Cardiac fibroblast (primary cell): ENCODE data around the gene CCDC187.

ENCODE experiments used
- DNase-seq, 2 donors: peaks; one replicate each; pipeline versions ENCODE4 v3.0.0 to v3.0.0-alpha.2; 2010; ENCODE audit warnings: low read depth in 2 of 2
- H3K4me3 ChIP-seq, 2 donors: replicated peaks in 1 of 2; 1 replicate in 1 of 2; 2 replicates in 1 of 2; pipeline ENCODE4 v1.5.1; 2011; ENCODE audit warnings: low read depth in 2 of 2, low read length in 2 of 2, mild to moderate bottlenecking in 2 of 2, moderate library complexity in 1 of 2
- TF ChIP-seq, protein P1 (sequence below): IDR thresholded peaks from one replicate; pipeline ENCODE4 v1.5.1; 2011; ENCODE audit warnings: low read depth, mild to moderate bottlenecking, low read length, inconsistent platforms

Gene CCDC187

DNA sequence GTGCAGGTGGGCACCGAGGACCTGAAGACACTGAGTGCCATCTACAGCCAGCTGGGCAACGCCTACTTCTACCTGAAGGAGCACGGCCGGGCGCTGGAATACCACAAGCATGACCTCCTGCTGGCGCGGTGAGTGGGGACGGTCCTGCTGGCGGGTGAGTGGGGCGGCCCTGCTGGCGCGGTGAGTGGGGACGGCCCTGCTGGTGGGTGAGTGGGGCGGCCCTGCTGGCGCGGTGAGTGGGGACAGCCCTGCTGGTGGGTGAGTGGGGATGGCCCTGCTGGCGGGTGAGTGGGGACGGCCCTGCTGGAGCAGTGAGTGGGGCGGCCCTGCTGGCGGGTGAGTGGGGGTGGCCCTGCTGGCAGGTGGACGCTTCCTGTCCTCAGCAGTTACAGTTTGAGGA, 30.6 kb upstream of the CCDC187 start:
- no peak overlapping the region for H3K4me3 ChIP-seq
- TF ChIP-seq, protein P1, sequence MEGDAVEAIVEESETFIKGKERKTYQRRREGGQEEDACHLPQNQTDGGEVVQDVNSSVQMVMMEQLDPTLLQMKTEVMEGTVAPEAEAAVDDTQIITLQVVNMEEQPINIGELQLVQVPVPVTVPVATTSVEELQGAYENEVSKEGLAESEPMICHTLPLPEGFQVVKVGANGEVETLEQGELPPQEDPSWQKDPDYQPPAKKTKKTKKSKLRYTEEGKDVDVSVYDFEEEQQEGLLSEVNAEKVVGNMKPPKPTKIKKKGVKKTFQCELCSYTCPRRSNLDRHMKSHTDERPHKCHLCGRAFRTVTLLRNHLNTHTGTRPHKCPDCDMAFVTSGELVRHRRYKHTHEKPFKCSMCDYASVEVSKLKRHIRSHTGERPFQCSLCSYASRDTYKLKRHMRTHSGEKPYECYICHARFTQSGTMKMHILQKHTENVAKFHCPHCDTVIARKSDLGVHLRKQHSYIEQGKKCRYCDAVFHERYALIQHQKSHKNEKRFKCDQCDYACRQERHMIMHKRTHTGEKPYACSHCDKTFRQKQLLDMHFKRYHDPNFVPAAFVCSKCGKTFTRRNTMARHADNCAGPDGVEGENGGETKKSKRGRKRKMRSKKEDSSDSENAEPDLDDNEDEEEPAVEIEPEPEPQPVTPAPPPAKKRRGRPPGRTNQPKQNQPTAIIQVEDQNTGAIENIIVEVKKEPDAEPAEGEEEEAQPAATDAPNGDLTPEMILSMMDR: no peak

DNA sequence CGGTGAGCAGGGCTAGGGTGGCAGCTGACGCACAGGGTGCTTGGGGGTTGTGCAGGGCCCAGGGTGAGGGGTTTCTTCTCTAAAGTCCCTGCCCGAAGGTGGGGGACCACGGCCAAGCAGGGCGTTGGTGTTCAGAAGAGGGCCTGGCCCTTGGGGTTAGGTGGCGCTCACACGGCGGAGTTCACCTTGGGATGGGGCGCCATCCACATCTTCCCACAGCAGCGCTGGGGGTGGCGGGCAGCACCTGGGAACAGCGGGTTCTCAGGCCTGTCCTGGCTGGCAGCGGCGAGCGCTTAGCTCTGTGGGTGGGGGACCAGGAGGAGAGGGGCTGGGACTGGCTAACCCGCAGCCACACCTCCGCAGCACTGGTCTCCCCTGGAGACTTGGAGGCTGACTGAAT, 29.6 kb upstream of the CCDC187 start:
- DNase-seq: no peak
- TF ChIP-seq, protein P1: no peak
- no peak overlapping the region for H3K4me3 ChIP-seq

More for the DNA sequence above, 30.6 kb upstream of the CCDC187 start:
- DNase-seq: no peak

DNA sequence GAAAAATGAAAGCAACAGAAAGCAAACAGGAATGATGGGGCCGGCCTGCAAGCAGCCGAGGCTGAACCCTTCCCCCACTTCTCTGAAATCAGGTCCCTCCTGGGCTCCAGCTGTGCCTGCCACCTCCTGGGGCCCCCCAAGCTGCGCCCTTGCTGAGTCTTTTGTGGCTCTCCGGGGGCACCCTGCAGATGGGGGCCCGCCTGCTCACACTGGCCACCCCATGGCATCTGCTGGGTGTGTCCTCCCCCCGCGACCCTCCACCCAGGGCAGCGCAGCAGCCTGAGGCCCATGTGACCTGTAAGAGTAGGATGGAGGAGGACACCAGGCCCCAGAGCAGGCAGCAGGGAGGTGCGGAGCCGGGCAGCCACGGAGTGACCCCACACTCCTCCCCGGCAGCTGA, 29.2 kb upstream of the CCDC187 start:
- TF ChIP-seq, protein P1: no peak
- no peak for DNase-seq
- no peak overlapping the region for H3K4me3 ChIP-seq

DNA sequence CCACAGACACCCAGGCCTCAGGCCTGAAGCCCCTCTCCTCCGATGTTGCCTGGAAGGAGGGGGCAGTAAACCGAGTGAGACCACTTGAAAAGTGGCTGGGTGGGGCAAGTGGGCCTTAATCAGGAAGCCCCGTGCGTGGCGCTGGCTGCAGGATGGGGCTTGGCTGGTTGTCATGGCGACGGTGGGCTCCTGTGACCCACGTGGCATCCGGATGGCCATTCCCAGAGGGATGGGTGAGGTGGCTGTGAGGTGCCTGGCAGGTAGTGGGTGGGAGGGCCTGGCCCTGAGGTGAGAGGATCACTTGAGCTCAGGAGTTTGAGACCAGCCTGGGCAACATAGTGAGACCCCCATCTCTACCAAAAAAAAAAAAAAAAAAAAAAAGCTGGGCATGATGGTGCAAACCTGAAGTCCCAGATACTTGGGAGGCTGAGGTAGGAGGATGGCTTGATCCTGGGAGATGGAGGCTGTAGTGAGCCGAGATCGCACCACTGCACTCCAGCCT, 28.6 kb upstream of the CCDC187 start:
- TF ChIP-seq, protein P1: no peak
- no peak for DNase-seq

DNA sequence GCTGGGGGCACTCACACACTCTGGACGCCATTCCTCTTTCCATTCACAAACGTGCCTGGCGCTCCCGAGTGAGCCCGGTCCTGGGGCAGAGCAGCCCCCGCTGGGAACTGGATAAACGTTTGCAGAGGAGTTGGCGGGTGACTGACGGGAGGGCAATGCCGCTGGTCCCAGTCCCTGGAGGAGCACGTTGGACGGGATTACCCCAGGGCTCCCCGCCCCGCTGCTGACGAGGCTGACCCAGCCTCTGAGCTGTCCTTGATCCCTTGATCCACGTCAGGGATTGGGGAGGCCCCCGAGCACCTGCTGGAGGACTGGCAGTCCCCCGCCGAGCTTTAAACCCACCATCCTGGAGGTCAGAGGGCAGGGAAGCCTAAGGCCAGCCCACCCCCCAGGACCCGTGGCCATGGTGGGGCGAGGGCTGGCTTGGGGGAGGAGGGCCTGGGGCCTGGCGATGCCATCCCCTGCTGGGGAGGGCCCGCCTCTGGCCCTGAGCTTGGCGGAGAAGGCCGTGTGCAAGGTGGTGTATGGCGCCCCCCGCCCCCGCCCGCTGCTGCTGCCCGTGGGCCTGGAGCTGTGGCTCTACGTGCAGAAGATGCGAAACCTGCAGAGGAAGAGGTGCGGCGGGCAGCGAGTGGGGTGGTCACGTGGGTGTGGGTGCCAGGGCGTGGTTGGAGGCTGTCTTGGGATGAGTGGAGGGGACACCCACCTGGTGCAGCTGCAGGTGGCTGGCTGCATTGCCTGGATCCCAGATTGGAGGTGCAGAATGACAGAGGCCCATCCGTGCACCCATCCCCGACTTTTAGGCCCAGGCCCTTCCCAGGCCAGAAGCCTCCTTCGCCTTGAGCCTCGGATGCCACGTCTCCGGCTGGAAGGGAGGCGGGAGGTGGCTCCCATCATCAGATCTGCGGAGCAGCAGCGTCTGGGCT, 27.9 kb upstream of the CCDC187 start:
- TF ChIP-seq, protein P1: no peak

More for the DNA sequence above, 28.6 kb upstream of the CCDC187 start:
- H3K4me3 ChIP-seq: no peak overlapping the region

DNA sequence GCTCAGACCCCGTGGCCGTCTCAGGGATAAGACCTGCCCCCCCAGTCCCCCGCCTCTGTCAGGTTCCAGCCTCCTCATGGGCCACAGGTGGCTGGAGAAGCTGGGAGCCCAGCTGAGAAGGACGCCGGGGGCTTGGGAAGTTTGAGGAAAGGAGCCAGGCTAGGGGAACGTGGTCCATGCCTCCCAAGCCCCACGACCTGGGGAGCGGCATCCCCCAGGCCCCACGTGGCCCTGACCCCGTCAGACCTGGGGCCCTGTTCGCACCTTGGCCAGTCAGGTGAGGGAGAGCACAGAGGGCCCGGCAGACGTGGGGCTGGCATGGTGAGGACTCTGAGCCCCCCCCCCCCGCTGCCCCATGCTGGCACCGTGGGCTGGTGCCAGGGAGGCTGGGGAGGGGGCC, 27.1 kb upstream of the CCDC187 start:
- H3K4me3 ChIP-seq: no peak overlapping the region
- DNase-seq: no peak
- TF ChIP-seq, protein P1: no peak

More for the DNA sequence above, 27.9 kb upstream of the CCDC187 start:
- no peak for DNase-seq
- no peak overlapping the region for H3K4me3 ChIP-seq
